Endothelial cell of umbilical vein (primary cell): ENCODE results near the gene TTYH3.

ENCODE experiments used
- MYC ChIP-seq: IDR thresholded peaks from one replicate; pipeline ENCODE4 v1.6.1; 2011; ENCODE audit warnings: mild to moderate bottlenecking, low read depth, low read length
- TF ChIP-seq, protein P1 (sequence below), 2 donors: IDR thresholded peaks; 1 replicate in 1 of 2; 2 replicates in 1 of 2; pipeline ENCODE4 v1.5.1; 2011; ENCODE audit warnings: low read length in 2 of 2, mild to moderate bottlenecking in 2 of 2, moderate library complexity in 2 of 2, control low read depth in 1 of 2, inconsistent platforms in 1 of 2, low read depth in 1 of 2; ENCODE audit not compliant: insufficient read depth in 1 of 2; ENCODE audit errors: extremely low read depth in 1 of 2

DNA sequence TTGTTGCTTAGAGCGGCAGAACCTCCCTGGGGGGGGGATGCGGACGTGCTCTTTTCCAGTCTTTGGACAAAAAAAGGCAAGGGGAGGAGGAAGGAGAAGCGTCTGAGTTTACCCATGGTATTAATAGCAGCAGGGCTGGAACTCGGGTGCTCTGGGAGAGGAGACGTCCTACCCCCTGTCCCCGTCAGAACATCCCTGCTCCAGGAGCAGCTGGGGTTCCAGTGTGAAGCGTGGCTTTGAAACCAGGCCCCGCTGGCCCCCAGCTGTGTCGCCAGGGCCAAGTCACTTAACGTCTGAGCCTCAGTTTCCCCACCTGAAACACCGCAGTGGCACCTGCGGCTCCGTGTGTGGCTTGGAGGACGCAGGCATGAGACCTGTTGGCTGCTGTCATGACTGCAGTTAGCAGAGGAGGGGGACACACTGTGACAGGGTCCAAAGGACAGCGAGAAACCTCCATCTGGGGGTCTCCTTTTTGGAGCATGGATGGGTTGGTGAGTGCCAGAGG, 57.6 kb downstream of the TTYH3 start:
- TF ChIP-seq, protein P1, sequence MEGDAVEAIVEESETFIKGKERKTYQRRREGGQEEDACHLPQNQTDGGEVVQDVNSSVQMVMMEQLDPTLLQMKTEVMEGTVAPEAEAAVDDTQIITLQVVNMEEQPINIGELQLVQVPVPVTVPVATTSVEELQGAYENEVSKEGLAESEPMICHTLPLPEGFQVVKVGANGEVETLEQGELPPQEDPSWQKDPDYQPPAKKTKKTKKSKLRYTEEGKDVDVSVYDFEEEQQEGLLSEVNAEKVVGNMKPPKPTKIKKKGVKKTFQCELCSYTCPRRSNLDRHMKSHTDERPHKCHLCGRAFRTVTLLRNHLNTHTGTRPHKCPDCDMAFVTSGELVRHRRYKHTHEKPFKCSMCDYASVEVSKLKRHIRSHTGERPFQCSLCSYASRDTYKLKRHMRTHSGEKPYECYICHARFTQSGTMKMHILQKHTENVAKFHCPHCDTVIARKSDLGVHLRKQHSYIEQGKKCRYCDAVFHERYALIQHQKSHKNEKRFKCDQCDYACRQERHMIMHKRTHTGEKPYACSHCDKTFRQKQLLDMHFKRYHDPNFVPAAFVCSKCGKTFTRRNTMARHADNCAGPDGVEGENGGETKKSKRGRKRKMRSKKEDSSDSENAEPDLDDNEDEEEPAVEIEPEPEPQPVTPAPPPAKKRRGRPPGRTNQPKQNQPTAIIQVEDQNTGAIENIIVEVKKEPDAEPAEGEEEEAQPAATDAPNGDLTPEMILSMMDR (IDR thresholded peaks at IDR 0.05; ENCODE audit: extremely low read depth in 1 of 2, insufficient read depth in 1 of 2, low read depth in 1 of 2, low read length in 2 of 2): no peak
- TF ChIP-seq MYC: no peak
